Activated CD4-positive, alpha-beta T cell treated with anti-CD3 and anti-CD28 coated beads, Interleukin-2, amount 50 U/mL, for 4 hours (primary cell): ENCODE results near the gene MYO16.
"Not testable (repeated sequence)": the region's sequence is repeated elsewhere in the genome, so short reads cannot be mapped to it uniquely, and the experiment has no call there.

ENCODE experiments used
- DNase-seq, 2 experiments: peaks; one replicate each; pipeline ENCODE4 v3.0.0-alpha.2; 2020

Gene MYO16

DNA sequence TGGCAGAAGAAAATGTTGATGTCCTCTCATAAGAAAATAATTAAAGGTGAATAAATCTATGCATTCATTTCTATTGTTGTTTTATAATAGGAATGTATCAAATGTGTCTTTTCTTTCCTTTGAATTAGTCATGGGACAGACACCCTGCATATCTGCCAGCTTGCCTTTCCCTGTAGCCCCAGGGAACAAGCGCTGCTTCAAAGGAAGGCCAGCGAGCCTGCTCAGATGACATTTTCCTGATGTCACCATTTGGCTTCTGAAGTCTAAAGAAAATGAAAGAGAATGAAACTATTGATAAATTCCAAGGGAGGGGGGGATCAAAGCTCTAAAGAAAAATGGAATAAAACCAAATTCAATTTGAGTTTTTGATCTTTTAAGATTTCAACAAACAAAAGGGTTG lies 582.2 kb downstream of the MYO16 start:
- DNase-seq: no peak

DNA sequence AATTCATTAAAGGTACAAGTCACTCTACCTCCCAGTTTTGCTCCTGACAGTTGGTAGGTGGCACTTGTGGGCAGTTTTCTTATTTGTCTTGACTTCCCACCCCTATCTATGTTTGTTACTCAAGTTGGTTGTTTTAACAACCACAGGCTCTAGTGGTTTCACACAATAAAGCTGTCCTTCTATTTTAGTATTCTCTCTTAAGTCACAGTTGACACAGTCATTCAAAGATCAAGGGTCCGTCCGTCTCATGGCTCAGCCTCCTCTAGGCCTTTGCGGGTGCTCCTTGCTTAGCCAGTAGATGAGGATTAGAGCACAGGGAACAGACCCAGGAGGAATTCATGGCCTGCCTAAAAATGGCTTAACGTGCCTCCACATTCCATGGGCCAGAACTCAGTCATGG lies 583.2 kb downstream of the MYO16 start:
- no peak for DNase-seq

DNA sequence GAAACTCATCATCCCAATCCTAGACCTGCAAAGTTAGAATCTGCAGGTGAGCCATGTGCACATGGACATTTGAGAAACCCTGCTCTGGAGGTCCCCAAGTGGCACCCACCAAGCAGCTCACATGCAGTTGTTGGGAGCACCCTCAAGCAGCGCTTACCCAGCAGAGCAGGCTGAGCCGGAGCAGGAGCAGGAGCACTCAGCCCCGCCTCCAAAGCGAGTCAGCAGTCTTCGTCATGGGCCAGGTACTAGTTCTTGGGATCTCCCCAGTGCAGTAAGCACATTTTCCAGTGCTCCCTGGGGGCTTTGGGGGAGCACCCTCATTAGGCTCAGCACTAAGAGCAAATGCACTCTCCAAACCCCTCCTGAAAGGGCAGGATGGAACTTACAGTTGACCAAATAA lies 584.3 kb downstream of the MYO16 start:
- no peak for DNase-seq

DNA sequence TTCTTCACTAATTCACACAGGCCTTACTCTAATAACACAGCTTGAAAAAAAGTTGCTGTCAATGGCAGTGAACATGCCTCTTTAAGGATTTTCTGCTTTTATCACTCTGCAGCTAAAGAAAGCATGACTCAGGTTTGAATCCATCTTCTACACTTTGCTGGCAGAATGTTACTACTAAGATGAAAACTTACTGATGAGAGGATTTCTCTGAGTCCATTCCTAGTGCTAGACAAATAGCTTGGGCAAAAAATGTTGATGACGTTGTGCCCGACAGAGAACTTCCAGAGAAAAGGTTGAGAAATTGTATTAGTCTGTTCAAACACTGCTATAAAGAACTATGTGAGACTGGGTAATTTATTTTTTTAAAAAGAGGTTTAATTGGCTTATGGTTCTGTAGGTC lies 585.0 kb downstream of the MYO16 start:
- DNase-seq: no peak

DNA sequence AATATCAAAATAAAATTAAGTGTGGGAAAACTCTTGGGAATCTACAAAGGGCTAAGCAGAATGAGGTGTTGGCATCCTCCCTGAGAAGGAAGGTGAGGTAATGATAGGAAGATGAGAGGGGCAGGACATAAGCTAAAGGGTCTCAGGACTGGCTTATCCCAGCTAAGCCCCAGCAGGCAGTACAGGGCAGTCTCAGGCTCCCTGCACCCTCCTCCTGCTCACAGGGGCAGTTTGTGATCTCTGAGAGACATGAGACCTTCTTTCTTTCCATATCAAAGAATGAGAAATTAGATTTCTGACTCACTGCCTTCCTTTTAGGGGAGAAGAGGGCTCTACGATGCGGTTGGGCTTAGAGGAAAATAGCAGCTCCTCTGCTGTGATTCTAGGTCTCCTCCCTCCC lies 586.0 kb downstream of the MYO16 start:
- no peak for DNase-seq

DNA sequence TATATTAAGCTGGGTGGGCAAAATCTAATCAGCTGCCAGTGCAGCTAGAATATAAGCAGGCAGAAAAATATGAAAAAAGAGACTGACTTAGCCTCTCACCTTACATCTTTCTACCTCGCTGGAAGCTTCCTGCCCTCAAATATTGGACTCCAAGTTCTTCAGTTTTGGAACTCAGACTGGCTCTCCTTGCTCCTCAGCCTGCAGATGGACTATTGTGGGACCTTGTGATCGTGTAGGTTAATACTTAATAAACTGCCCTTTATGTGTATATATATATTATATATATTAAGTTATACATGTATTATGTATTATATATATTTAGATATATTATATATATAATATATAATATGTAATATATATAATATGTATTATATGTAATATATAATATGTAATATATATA lies 588.1 kb downstream of the MYO16 start:
- DNase-seq: not testable (repeated sequence)

DNA sequence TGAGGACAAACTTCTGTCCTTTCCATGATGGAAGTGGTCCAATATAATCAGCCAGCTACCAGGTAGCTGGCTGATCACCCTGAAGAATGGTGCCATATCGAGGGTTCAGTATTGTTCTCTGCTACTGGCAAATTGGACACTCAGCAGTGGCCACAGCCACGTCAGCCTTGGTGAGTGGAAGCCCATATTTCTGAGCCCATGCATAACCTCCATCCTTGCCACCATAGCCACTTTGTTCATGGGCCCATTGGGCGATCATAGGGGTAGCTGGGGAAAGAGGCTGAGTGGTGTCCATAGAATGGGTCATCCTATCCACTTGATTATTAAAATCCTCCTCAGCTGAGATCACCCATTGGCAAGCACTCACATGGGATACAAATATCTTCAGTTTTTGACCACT lies 591.2 kb downstream of the MYO16 start:
- no peak for DNase-seq

DNA sequence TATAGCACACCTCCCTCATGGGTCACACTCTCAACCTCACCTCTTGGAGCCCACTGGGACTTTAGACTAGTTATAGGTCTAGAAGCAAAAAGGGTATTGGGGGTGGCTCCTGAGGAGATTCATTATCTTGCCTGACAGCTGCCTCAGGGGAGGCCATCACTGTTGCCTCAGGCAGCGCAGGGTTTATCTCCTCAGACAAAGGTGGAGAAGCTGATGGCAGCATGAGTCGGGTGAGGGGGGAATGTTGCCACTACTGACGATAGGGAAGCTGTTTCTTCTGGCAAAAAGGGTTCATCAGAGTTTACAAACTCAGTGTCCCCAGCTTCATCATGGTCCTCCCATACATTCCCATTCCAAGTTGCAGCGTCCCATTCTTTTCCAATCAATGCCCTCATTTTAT lies 594.6 kb downstream of the MYO16 start:
- no peak for DNase-seq

DNA sequence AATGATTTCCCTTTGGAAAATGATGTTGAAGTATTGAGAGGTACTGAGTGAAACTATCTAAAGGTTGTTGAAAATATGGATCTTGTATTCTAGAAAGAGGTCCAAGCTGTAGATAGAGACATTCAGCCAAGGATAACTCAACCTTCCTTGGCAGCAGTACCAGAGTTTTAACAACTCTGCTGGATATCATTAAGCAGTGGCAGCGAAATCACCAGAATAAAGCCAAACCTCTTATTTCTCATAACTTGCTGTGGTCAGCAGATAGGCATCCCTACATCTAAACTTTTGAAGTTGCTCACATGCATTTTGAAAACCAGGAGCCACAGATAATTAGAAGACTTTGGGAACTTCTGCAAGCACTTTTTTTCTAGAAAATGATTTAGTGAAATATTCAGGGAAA lies 597.2 kb downstream of the MYO16 start:
- DNase-seq: no peak

DNA sequence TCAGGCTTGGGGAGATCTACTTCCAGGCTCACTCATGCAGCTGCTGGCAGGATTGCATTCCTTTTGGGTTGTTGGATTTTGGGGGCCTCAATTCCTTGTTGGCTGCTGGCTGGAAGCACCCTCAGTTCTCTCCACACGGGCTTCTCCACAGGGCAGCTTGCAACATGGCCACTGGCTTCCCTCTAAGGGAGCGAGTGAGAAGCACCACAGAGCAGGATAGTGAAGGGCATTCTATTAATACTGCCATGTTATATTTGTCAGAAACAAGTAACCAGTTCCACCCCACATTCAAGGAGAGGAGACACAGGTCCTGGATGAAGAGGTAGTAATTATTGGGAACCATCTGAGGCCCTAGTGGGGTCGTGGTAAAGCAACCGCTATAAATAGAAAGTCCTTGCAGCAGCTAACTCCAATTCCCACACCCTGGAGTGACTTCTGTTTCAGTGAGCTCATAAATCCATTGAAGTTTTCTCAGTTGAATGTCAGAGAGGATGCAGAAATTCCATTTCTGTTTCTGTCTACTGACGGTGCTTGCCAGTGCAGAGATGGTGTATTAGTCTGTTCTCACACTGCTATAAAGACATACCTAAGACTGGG lies 598.0 kb downstream of the MYO16 start:
- no peak for DNase-seq

DNA sequence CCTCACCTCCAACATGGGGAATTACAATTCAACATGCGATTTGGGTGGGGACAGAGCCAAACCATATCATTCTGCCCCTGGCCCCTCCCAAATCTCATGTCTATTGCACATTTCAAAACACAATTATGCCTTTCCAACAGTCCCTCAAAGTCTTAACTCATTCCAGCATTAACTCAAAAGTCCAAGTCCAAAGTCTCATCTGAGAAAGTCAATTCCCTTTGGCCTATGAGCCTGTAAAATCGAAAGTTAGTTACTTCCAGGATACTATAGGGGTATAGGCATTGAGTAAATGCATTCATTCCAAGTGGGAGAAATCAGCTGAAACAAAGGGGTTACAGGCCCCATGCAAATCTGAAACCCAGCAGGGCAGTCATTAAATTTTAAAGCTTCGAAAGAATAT lies 598.8 kb downstream of the MYO16 start:
- DNase-seq: no peak

DNA sequence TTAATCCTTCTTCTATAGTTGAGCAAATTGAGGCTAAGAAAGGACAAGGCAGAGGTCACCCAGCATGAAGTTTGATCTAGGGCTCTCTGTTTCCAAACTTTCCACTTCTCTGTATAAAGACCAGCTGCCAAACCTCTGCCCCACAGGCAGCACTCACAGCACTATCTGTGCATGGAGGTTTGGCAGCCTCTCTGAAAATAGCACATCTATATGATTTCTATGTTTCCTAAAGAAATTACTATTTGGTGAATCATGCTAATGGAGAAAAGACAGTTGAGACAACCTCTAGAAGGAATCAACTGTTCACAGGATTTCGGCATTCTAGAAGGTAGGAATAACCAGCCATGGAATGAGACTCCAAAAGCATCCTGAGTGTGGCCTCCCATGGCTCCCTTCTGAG lies 602.5 kb downstream of the MYO16 start:
- DNase-seq: no peak

DNA sequence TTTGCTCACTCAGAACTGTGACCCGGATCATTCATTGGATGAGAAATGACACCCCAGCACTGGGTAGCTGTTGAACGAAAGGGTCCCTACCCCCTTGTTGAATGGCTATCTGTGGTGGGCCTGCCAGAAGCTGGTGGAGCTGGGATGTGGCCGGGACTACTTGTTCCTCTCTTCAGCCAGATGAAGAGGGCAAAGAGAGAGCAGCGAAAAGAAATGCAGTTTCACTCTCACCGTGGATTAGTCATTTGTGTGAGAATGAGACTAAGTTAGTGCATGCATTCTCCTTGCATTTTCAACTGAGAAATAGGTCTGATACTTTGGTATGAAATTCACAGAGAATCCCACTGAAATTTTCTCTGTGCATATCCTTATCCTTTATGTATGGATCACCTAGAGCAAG lies 603.9 kb downstream of the MYO16 start:
- no peak for DNase-seq

DNA sequence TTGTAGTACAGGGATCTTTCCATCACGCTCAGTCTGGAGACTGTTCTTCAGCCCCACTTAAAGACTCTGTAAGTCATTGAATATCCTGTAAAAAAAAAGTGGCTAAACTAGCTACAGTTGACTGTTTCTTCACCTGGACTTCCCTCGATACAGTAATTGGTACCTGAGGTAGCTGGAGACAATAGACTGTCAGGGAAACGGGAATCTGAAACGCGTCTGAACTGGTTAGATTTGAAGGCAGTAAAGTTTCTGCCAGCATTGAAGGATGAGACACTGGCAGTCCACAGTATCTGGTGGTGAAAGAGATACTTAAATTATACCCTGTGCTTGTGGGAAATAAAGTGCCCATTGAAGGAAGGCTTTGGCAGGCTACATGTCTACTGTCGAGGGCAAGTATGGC lies 606.5 kb downstream of the MYO16 start:
- DNase-seq: no peak

DNA sequence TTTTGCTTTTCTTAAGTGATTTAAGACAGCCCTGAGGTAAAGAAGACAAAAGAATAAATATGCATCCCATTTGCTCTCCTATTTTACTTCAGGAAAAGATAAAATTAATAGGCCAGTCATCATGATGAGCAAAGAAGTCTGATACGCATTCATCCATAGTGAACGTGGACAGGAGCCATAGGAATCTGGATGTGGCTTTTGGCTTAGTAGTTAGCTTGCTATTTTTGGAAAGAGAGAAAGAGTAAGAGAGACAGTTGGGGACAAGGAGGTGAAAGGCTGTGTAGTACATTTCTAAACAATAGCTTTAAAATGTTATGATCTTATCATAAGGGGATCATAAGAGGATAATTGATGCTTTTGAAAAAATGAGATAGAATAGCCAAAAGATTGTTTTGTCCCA lies 611.7 kb downstream of the MYO16 start:
- DNase-seq: no peak

DNA sequence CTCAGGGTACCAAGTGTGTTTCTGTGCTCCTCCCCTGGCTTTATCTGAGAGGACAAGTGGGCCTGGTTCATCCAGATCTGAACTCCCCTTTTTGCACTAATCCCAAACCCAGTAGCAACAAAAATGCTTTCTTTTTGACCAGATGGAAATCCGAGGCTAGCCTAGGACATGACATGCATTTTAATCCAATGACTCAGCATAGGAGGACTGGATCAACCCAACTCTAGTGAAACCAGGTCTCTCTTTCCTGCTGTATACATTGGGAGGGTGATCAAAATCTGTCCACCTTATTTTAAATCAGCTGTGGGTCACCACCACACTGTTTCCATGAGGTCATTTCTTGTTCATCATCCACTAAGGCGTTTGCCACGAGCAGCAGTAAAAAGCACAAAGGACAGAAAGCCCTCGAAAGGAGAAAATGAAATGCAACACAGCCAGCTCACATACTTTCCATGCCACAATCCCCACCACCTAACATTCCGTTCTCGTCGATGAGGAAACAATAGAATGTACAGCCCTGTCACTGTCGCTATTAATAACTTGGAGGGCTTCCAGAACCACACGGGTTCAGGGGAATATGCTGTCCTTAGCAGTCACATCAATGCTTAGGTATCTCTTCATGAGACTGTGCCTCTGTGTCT lies 614.0 kb downstream of the MYO16 start:
- no peak for DNase-seq

DNA sequence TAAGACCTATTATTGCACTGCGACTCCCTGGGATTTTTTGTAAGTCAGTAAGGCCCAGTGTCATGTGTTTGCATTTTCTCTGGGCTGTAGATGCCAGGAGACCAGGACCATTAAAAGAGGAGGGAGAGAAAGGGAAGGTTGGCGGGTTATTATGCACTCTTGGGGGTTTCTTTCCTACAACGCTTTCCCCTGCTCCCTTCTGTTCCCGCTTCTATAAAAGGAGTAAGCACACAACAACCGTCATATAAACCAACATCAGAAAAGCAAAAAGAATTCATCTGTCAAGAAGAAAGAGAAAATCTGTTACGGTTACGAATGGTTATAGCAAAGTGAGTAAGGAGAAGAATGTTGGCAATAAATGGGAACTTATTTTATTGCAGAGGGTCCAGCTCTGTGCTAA lies 615.2 kb downstream of the MYO16 start:
- no peak for DNase-seq

DNA sequence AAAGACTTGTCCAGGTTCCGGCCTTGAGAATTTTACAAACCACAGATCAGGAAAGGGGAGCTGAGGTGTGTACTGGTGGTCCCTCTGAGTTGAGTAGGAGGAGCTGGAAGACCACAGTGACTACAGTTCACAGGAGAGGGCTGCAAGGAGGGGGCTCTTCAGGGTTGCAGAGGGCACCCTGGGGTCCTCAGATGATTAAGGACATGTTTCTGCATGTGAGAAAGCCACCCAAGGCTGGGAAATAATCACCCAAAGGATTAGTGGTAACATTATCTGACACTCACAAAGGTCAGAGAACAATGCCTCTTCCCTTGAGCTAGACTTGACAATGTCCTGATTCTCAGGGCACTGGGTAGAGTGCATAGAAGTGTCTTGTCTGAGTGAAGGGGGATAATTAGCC lies 616.6 kb downstream of the MYO16 start:
- no peak for DNase-seq

DNA sequence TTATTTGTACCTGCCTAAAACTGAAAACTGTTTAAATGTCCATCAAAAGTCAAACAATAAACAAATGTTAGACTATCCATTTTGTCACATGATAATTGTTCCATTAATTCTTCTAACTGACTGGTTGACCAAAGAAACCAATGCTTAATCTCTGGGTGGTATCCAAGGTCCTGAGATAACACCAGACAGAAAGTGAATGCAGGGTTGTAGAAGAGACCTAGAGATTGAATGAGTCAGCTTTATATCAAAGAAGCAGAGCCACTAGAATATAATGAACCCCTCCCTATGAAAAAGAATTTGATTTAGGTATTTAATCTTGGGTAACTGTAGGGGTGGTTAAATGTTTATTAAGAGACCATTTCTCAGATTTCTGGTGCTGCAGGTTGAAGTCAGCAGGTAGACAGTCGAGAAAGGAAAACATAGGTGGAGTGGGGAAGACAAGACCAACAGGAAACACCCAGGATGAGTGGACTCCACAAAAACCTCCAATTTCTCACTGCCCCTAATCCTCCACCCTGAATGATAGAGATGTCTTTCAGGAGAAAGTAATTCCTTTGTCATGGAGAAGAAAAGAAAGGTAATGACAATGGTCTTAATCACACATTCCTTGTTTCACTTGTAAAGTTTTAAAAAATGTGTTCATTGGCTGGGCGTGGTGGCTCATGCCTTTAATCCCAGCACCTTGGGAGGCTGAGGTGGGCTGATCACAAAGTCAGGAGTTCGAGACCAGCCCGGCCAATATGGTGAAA lies 620.5 kb downstream of the MYO16 start:
- no peak for DNase-seq

DNA sequence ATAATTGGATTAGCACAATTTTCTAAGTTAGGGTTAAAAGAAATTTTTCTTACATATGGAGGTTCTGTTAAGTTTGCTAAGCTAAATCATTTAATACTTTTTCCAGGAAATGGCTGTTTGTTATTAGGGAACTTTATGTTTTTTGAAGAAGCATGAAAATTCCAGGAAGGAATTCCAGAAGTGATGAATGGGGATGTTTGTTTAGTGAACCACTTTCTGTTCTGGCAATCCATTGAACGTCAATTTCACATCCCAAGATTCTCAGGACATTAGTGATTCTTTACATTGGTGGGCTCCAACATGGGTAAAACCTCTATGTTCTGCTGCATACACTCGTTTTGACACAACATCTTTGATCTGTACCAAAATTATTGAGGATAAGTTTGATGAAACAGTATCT lies 622.5 kb downstream of the MYO16 start:
- DNase-seq: no peak

DNA sequence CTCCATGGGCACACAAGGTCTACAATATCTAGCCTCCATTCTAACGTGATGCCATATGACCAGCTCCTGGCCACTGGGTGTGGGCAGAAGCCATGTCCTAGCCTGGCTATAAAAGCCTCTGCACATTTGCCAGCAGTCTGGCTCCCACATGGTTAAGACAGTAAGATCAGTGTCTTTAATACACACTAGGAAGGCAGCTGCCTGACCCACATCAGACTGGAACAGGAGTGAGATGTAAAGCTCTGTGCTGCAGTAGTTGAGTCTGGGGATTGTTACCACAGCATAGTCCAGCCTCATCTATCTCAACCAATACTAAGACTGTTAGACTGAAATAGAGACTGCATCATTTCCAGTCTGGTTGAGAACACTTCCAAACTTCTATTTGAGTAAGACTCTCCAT lies 623.9 kb downstream of the MYO16 start:
- no peak for DNase-seq

DNA sequence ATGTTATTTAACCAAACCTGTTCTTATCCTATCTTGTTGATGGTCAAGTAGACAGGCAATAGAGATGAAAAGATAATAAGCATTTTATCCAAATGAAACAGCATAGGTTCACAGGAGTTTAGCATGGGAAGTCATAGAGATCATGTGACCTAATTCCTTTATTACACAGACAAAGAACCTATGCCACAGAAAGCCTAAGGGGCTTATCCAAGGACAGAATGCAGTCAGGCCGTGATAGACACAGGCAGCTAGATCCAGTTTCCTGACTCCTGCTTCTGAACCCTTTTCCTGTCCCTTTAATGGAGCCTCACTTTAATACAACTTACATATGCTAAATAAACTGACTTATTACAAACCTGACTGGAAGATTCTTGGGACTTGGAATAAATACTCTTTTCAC lies 624.9 kb downstream of the MYO16 start:
- DNase-seq: no peak

DNA sequence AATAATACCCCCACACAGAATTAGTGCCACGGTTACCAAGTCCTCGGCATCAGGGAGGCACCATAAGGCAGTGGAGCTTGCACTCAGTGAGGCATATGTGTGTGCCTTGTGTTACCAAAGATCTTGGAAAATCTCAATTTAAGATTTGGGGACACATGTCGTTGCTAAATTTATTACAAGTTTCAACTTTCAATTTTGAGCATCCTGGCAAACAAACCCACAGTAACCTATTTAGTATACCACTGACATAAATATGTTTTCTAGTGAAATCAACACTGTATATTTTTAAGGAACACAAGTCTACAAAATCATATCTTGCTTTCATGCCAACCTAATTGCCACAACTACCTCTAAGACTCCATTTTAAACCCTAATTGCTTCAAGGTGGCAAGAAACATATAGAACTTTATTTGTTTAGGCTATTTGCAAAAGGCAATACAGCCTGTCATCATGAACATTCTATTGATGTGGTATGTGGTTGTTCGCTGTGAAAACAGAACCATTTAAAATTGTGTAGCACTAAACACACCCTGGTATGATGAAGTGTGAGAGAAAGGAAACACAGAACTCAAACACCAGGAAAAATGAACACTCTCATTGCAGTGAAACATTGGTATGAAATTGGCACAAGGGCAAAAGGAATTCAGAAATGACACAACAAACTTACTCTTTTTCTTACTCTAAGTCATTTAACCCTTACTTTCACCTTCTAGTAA lies 625.9 kb downstream of the MYO16 start:
- no peak for DNase-seq
